Inflammatory macrophage treated with lipopolysaccharide for 4 hours (primary cell): Measurements from ENCODE around the gene TOP2B.

Experiments used
- DNase-seq: peaks from one replicate; pipeline ENCODE4 v3.0.0-alpha.2; 2020

Gene TOP2B

DNA sequence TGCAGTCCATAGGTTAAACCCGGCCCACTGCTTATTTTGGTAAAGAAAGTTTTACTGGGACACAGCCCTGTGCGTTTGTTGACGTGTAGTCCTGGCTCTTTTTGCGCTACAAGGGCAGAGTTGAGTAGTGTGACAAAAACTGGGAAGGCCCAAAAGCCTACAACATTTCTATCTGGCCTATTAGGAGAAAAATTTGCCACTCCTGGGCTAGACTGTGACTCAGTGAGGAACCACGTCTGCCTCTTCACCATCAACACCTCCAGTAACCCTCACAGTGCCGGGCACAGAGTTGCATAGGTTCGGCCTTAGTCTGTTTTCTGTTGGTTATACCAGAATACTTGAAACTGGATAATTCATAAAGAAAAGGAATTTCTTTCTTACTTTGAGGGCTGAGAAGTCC is 110.3 kb downstream of the TOP2B start:
- DNase-seq = no peak

GRCh38 chr3:25552251-25552650 is 112.5 kb downstream of the TOP2B start:
- DNase-seq = no peak

DNA sequence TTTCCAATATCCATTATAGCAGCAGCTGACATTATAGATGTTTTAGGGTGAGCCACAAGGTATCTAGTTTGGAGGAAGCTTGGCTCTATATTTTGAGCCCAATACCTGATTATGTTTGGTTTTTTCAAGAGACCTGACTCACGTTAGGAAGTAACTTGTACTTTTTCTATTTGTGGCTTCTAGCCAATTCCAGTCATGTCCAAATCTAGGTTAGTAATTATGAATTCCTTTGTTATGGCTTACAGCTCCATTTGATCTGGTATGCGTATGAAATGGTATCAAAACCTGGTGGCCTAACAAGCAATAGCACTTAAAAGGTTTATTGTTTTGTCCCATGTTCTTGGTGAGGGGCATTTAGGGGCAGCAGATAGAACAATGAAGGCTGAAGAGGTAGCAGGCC is 115.9 kb downstream of the TOP2B start:
- DNase-seq = no peak

DNA sequence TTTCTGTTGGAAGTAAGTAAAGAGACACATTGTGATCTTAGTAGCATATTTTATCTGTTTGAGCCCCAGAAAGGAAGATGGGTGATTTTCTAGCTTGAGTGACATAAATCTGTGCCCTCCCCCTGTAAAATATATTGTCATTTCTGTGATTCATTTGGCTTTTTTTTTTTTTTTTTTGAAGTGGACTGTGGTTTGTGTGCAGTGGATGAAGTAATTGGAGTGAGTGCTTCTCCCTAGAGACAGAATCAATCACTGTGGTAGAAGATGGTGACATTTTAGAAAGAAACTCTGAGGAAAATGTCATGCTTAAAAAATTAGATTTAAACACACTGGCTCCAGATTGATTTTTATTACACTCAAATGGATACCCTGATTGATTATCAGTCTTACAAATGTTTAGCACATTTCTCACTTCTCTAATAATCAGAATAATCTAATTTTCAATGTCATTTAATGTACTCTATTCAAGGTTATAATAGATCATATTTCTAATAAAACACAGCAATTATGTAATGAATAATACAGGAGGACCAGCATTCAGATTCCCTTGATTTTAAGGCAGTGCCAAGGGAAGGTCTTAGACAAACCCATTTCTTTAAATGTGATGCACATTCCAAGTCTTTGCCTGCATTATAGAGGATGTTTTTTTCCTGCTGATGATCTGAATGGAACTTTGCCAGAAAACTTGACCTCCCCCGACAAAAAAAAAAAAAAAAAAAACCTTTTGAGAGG is 116.6 kb downstream of the TOP2B start:
- no peak for DNase-seq
